Astrocyte of the cerebellum (primary cell): ENCODE data around the gene ARFGAP2.
A peak's percentile ranks its signal among the peaks of the same experiment; 100 is the strongest.

Experiments
- DNase-seq: peaks from one replicate; pipeline ENCODE4 v3.0.0-alpha.2; 2011; ENCODE audit warnings: low read depth
- H3K4me3 ChIP-seq: 2 replicates; pipeline ENCODE4 v1.5.1; 2011; ENCODE audit warnings: mild to moderate bottlenecking, low read depth, low read length, moderate library complexity
- CTCF ChIP-seq: IDR thresholded peaks from 2 replicates; pipeline ENCODE4 v1.5.1; 2012; ENCODE audit warnings: low read length, low read depth, moderate library complexity, mild to moderate bottlenecking; ENCODE audit errors: missing control alignments
- in situ Hi-C: cut with HindIII; loops from 2 replicates; pipeline ENCODE4 v1.10.0; 2017; ENCODE audit warnings: low sequenced_read_pairs

ARFGAP2 gene

GRCh38 chr11:47162426-47162825 is 14.3 kb downstream of the ARFGAP2 start:
- TF ChIP-seq CTCF: no peak
- DNase-seq: no peak
- H3K4me3 ChIP-seq: no peak overlapping the region
- in situ Hi-C loops: no loop called here

- DNase-seq: no peak
- TF ChIP-seq CTCF: no peak
- H3K4me3 ChIP-seq: no peak overlapping the region
- in situ Hi-C loops: no loop called here
These were observed 14.8 kb downstream of the ARFGAP2 start for GRCh38 chr11:47161890-47162289.

GRCh38 chr11:47161134-47161854 is 15.4 kb downstream of the ARFGAP2 start:
- peak; percentile 84 for TF ChIP-seq CTCF
- peak; percentile 43 for DNase-seq
- no peak overlapping the region for H3K4me3 ChIP-seq
- in situ Hi-C loops: no loop called here

GRCh38 chr11:47160753-47161133 is 15.9 kb downstream of the ARFGAP2 start:
- in situ Hi-C loops: no loop called here
- DNase-seq: no peak

GRCh38 chr11:47158242-47158641 is 18.4 kb downstream of the ARFGAP2 start:
- TF ChIP-seq CTCF: no peak
- no peak overlapping the region for H3K4me3 ChIP-seq
- DNase-seq: no peak
- in situ Hi-C loops: no loop called here

More at GRCh38 chr11:47160753-47161133, 15.9 kb downstream of the ARFGAP2 start:
- no peak for TF ChIP-seq CTCF
- H3K4me3 ChIP-seq: no peak overlapping the region

GRCh38 chr11:47157805-47158204 is 18.9 kb downstream of the ARFGAP2 start:
- no peak for TF ChIP-seq CTCF
- in situ Hi-C loops: no loop called here
- H3K4me3 ChIP-seq: no peak overlapping the region
- no peak for DNase-seq
